GM12892 (cell line): Measurements from ENCODE around the gene LAMA3.

Experiments
- POLR2A ChIP-seq: IDR thresholded peaks from 2 replicates; pipeline ENCODE4 v1.6.1; 2011; ENCODE audit warnings: low read depth, low read length, control low read depth
- POLR2AphosphoS5 ChIP-seq: IDR thresholded peaks from 2 replicates; pipeline ENCODE4 v1.6.1; 2011; ENCODE audit warnings: low read depth, low read length, control low read depth

DNA sequence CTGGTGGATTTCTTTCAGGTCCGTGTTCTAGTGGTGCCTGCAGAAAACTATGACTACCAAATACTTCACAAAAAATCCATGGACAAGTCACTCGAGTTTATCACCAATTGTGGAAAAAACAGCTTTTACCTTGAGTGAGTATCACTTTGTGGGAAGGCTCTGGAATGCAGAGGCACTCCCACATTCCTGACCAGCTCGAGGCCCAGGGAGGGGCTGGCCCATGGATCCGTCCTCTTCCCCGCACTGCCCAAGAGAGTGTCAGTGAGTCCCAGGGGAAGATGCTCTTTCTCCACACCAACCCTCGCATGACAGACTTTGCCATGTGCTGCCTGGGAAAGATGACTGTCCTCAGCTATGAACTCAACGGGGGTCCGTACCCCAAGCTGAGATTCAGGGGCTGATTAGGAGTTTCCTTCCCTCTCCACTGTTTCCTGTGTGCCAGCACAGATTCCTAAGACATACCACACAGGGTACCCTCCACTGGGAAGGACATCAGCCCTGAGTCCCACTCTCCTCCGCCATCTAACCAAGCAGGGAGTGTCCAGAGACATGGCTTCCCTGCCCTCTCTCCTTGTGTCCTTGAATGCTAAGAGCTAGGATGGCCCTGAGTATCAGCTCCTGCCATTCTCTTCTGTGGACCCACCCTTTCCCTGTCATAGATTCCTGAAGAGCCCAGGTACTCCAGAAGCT lies 155.9 kb downstream of the LAMA3 start:
- TF ChIP-seq POLR2A: no peak
- no peak for TF ChIP-seq POLR2AphosphoS5
